Mesothelial cell of epicardium (in vitro differentiated cells): Measurements from ENCODE around the gene NTHL1. TPM values are rescaled to one million over a fixed set of nuclear protein-coding genes. Genes with fewer than 3 reads are reported as not detected.

Experiments
- DNase-seq, 2 experiments: peaks; one replicate each; pipeline ENCODE4 v3.0.0; 2021; ENCODE audit warnings: low spot score in 2 of 2; ENCODE audit not compliant: unreplicated experiment in 2 of 2
- H3K27ac Mint-ChIP-seq: 2 replicates; pipeline ENCODE4 v1.8.0; 2021; ENCODE audit warnings: mixed read lengths
- H3K27me3 Mint-ChIP-seq: 2 replicates; pipeline ENCODE4 v1.8.0; 2021; ENCODE audit warnings: low read depth, mixed read lengths
- H3K36me3 Mint-ChIP-seq: 2 replicates; pipeline ENCODE4 v1.8.0; 2021; ENCODE audit warnings: mixed read lengths
- H3K4me1 Mint-ChIP-seq: 2 replicates; pipeline ENCODE4 v1.8.0; 2021; ENCODE audit warnings: mixed read lengths
- H3K4me3 Mint-ChIP-seq: 2 replicates; pipeline ENCODE4 v1.8.0; 2021; ENCODE audit warnings: mild to moderate bottlenecking, moderate library complexity, mixed read lengths
- H3K9me3 Mint-ChIP-seq: 2 replicates; pipeline ENCODE4 v1.8.0; 2021; ENCODE audit warnings: mixed read lengths
- CTCF ChIP-seq: fragments of 200-600 bp; sonication (generic); IDR thresholded peaks from one replicate; pipeline ENCODE4 v1.5.0; 2021; ENCODE audit warnings: antibody characterized with exemption; ENCODE audit not compliant: unreplicated experiment
- total RNA-seq: library from RNA; stranded (reverse); gene quantifications from 3 replicates; pipeline ENCODE4 v1.2.1, GENCODE V29; 2021

Gene NTHL1
- total RNA-seq, 1 donor from 2014 or later = 29.7 TPM

- Mint-ChIP-seq H3K4me3 (no peak overlapping the region), H3K9me3 (no peaks in the 10 kb centered on the region), H3K27me3 (no peaks in the 10 kb centered on the region), H3K36me3 (peaks cover 2% of the 10 kb centered on the region), H3K4me1 (peaks cover 31% of the 10 kb centered on the region), H3K27ac (no peak overlapping the region)
- no peak for TF ChIP-seq CTCF
- DNase-seq = no peak
Measured at GRCh38 chr16:2042171-2042985, 5.3 kb downstream of the NTHL1 start.

GRCh38 chr16:2040787-2041522 lies 6.7 kb downstream of the NTHL1 start:
- TF ChIP-seq CTCF = no peak
- H3K4me3 Mint-ChIP-seq = no peak overlapping the region
- no peaks in the 10 kb centered on the region for H3K27me3 Mint-ChIP-seq
- H3K4me1 Mint-ChIP-seq = peaks cover 29% of the 10 kb centered on the region
- no peaks in the 10 kb centered on the region for H3K9me3 Mint-ChIP-seq
- DNase-seq = no peak
- H3K27ac Mint-ChIP-seq = no peak overlapping the region
- no peaks in the 10 kb centered on the region for H3K36me3 Mint-ChIP-seq

GRCh38 chr16:2040041-2040786 lies 7.4 kb downstream of the NTHL1 start:
- Mint-ChIP-seq H3K4me1 (peaks cover 33% of the 10 kb centered on the region), H3K36me3 (no peaks in the 10 kb centered on the region), H3K4me3 (no peak overlapping the region), H3K27me3 (no peaks in the 10 kb centered on the region), H3K9me3 (no peaks in the 10 kb centered on the region), H3K27ac (peak overlapping the region; percentile 90)
- no peak for DNase-seq
- TF ChIP-seq CTCF = no peak

- no peak for DNase-seq
- no peak overlapping the region for H3K4me3 Mint-ChIP-seq
- H3K4me1 Mint-ChIP-seq = peaks cover 38% of the 10 kb centered on the region
- H3K36me3 Mint-ChIP-seq = no peaks in the 10 kb centered on the region
- H3K27ac Mint-ChIP-seq = peak overlapping the region; percentile 90
- no peaks in the 10 kb centered on the region for H3K27me3 Mint-ChIP-seq
- TF ChIP-seq CTCF = no peak
- H3K9me3 Mint-ChIP-seq = no peaks in the 10 kb centered on the region
Measured at GRCh38 chr16:2039274-2040031, 8.2 kb downstream of the NTHL1 start.
